ENCODE results near the gene BCAN.

Gene BCAN

GRCh38 chr1:156662005-156662799 lies 20.3 kb downstream of the BCAN start:
- no peak for DNase-seq

- DNase-seq: no peak
These were observed 20.8 kb downstream of the BCAN start for GRCh38 chr1:156662800-156663055.

DNA sequence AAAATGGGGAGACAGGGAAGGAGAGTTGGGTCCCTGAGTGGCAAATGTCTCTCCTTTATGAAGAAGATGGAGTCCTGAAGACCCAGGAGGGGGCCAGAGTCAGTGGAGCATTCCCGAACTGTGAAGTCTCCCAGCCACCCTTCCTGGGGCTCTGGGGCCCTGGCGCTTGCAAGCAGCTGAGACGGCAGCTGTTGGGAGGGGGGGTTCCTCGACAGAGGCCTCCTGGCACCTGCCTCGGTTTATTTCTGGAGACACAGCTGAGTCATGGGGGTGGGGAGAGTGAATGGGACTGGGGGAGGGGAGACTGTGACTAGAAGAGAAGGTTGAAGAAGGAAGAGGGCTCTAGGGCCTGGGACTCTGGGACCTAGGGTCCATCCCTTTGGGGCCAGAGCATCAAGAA lies 21.3 kb downstream of the BCAN start:
- DNase-seq: no peak

DNA sequence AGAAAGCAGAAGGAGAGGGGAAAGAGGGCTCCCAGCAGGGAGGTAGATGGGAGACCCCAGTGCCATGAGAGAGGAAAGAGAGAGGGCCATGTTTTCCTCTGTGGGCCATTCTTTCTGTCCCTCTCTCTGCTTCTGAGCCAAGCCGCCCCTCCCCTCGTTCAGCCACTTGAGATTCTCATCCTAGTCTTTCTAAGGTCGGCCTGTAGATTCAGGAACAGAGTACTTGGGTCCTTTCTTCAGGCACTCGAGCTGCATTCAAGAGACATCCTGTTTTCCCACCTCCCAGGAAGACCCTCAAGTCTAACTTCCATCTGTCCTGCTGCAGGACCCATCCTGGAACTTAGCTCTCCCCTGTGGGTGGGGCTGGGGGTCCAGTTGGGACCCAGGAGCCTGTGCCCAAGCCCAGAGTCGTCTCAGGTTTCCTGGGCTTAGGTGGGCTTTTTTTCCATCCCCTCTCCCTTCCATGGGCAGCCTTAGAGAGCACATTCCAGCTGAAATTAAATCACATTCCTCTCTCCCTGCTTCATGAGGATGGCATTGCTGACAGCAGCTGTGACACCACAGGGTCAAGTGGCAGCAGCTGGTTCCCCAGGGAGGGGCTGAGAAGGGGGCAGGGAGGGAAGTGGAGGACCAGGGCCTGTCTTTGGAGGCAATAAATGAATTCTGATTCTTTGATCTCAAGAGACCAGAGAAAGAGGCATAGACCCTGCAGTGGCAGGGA lies 22.3 kb downstream of the BCAN start:
- DNase-seq: no peak

DNA sequence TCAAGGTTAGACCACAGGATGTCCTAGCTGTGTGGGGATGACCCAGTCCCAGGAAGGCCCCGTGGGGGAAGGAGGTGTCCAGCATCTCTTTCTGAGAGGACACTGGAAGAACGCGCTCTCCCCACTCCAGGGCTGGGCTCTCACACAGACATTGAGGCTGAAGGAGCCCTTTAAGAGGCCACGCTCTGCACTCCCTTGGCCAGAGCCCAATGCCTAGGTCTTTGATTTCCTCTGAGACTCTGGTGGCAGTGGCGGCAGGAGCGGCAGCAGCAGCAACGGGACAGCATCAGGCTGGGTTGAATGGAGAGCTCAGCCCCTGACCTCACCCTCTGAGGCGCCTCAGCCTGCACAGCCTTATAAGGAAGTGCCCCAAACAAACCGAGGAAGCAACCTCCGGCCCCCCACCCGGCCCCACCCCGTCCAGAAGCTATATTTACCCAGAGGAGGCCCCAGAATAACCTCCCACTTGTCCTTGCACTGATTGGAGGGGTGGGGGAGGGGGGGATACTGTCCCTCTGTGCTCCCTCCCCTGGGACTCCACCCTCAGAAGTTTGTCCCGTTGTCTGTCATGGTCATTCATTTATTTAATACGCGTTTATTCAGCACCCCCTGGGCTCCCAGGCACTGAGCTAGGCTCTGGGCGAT lies 23.0 kb downstream of the BCAN start:
- no peak for DNase-seq

GRCh38 chr1:156665539-156665938 lies 23.6 kb downstream of the BCAN start:
- DNase-seq: no peak

GRCh38 chr1:156666862-156667609 lies 25.1 kb downstream of the BCAN start:
- no peak for DNase-seq

DNA sequence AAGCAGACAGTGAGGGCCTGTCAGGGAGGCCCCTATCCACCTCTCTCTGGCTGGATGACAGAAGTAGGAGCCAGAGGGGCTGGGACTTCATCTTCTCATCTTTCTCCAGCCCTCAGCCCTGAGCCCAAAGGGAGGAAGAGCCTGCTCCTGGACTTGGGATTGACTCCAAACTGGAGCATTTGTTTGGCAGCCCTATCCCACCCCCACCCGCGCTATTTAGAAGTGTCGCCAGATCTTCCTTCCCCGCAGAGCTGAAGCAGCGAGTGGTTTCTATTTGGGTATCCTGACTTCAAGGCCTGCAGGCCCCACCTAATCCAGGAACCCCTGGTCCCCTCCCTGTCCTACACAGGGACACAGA lies 25.7 kb downstream of the BCAN start:
- DNase-seq: no peak

GRCh38 chr1:156667968-156668709 lies 26.2 kb downstream of the BCAN start:
- no peak for DNase-seq

GRCh38 chr1:156668801-156669637 lies 27.1 kb downstream of the BCAN start:
- no peak for DNase-seq

GRCh38 chr1:156669794-156670193 lies 27.9 kb downstream of the BCAN start:
- DNase-seq: no peak

DNA sequence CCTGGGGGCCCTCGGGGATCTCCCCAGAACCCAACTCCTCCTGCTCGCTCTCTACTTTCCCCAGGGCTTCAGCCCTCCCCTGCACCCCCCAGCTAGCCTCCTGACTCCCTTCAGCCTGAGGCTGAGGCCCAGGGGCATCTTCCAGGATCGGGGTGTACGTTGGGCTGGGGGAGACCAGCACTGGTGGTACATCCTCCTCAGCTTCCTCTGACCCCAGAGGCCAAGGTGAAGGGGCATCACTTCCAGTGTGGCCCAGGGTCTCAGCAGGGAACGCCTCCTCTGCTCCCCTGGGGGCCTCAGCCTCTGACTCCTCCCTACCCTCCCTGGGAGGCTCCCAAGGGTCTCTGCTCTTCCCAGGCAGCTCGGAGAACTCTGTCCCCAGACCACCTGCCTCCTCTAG lies 28.4 kb downstream of the BCAN start:
- no peak for DNase-seq

- DNase-seq: no peak
These were observed 28.9 kb downstream of the BCAN start for GRCh38 chr1:156670791-156671190.

- DNase-seq: no peak
These were observed 29.9 kb downstream of the BCAN start for GRCh38 chr1:156671804-156672203.

DNA sequence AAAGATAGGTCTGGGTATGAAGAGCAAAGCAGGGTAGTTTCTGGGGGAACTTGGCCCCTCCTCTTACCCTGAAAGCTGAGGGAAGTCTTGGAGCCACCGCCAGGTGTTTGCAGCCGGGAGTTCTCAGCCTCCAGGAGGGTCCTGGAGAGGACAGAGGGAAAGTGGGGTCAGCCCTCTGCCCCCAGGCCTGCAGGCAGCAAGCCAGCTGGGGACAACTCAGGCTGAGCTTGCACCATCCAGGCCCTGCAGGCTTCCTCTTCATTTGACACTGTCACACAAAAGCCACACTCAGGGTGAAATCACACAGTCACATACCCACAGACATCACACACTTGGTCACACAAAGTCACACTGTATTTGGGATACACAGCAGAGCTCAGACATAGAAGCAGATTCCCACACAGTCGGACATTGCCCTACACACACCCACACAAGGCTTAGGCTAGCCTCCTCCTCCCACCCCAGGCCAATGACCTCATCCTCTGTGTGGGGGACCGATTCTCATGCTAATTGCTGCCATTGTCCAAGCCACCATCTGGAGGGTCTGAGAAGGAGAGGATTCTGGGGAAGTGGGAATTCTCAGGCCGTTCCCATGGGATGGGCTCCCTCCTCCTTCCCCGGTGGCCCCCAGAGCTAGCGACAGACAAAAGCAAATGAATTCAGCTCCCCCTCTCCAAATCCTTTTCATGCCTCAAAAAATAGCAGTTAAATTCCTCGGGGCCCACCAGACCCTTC lies 31.6 kb downstream of the BCAN start:
- no peak for DNase-seq

DNA sequence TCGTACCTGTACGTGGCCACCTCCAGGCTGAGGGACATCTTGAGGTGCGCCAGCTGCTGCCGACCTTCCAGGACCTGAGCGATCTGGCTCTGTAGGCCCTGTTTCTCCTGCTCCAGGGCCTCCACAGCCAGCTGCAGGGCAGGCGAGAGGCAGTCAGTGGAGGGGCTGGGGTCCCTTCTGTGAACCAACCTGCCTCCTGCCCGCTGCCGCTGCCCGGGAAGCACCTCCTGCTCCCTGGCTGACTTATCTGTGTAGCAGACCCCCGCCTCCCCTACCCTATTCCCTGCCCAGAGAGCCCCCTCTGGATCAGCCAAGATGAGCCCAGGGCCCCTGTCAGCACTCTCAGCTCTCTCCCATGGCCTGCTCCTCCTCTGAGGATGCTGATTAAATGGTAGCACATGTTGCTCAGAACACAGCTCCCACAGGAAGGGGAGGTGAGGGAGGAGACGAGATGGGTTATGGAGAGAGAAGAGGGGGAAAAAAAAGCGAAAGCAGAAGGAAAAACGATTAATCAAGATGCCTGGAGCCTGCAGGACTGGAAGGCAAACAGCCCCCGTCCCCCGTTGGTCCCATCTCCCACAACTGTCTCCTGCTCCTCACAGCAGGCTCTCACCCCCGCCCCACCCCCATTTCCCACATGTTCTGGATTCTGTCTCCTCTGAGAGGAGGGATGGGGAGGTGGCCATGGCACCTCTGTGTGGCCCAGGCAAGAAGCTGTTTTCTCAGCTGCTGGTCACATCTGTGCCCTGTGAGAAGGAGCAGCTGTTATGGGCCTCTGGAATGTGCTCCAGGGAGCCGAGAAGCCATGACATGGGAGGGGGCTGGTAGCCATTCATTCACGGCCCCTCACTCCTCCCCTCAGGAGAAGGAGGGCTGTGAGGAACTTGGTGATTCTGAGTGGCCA lies 33.5 kb downstream of the BCAN start:
- DNase-seq: no peak

- DNase-seq: no peak
These were observed 34.4 kb downstream of the BCAN start for GRCh38 chr1:156676114-156676819.

GRCh38 chr1:156676820-156677615 lies 35.1 kb downstream of the BCAN start, which contains the start of gene NES:
Gene NES, minus strand, starts transcription at chr1:156677407. Its CDS starts 143 bp downstream, at chr1:156677264.
- no peak for DNase-seq
